COR-L47 (cell line): ENCODE measurements around the gene KCNQ1.
A peak's percentile ranks its signal among the peaks of the same experiment; 100 is the strongest.

Experiments
- DNase-seq: peaks from one replicate; lab custom pipeline; 2025; lab: John Stamatoyannopoulos, UW

Gene KCNQ1

GRCh38 chr11:2883979-2884815 lies 439.4 kb downstream of the KCNQ1 start:
- DNase-seq = no peak

- DNase-seq = no peak
These were observed 440.3 kb downstream of the KCNQ1 start for GRCh38 chr11:2885017-2885677.

- peak; percentile 61 for DNase-seq
These were observed 440.9 kb downstream of the KCNQ1 start, which contains the start of gene CDKN1C for GRCh38 chr11:2885678-2886081. Gene CDKN1C, minus strand, starts transcription at chr11:2885775. Its CDS starts 319 bp downstream, at chr11:2885456.

GRCh38 chr11:2886191-2886894 lies 441.5 kb downstream of the KCNQ1 start:
- DNase-seq = no peak

- DNase-seq = no peak
These were observed 442.1 kb downstream of the KCNQ1 start for GRCh38 chr11:2886936-2887335.

GRCh38 chr11:2887515-2888195 lies 442.8 kb downstream of the KCNQ1 start:
- DNase-seq = no peak

GRCh38 chr11:2888266-2888968 lies 443.6 kb downstream of the KCNQ1 start:
- DNase-seq = peak; percentile 82

GRCh38 chr11:2889362-2890273 lies 444.8 kb downstream of the KCNQ1 start:
- no peak for DNase-seq

- DNase-seq = peak; percentile 85
These were observed 445.9 kb downstream of the KCNQ1 start for GRCh38 chr11:2890466-2891294.

GRCh38 chr11:2891326-2892214 lies 446.8 kb downstream of the KCNQ1 start:
- DNase-seq = no peak

GRCh38 chr11:2892215-2892966 lies 447.6 kb downstream of the KCNQ1 start:
- peak; percentile 81 for DNase-seq

- peak; percentile 56 for DNase-seq
These were observed 448.2 kb downstream of the KCNQ1 start for GRCh38 chr11:2892967-2893528.

- no peak for DNase-seq
These were observed 449.1 kb downstream of the KCNQ1 start for GRCh38 chr11:2893935-2894334.

- DNase-seq = no peak
These were observed 451.2 kb downstream of the KCNQ1 start for GRCh38 chr11:2896047-2896446.

GRCh38 chr11:2897048-2897447 lies 452.2 kb downstream of the KCNQ1 start:
- no peak for DNase-seq

GRCh38 chr11:2898366-2899079 lies 453.7 kb downstream of the KCNQ1 start:
- DNase-seq = no peak
